ENCODE results near the gene LRP5.
"Not testable (repeated sequence)": the region's sequence is repeated elsewhere in the genome, so short reads cannot be mapped to it uniquely, and the experiment has no call there.

LRP5 gene

GRCh38 chr11:68446046-68446725, 133.8 kb downstream of the LRP5 start:
- no peak for DNase-seq

GRCh38 chr11:68447015-68447801, 134.8 kb downstream of the LRP5 start:
- peak; percentile 42 for DNase-seq

GRCh38 chr11:68447914-68448313, 135.5 kb downstream of the LRP5 start:
- DNase-seq, result not testable (repeated sequence)

GRCh38 chr11:68448604-68449011, 136.2 kb downstream of the LRP5 start:
- no peak for DNase-seq

GRCh38 chr11:68449951-68450350, 137.6 kb downstream of the LRP5 start:
- DNase-seq, result no peak

- DNase-seq, result no peak
Observed at GRCh38 chr11:68450711-68451110, 138.3 kb downstream of the LRP5 start.

GRCh38 chr11:68454767-68455166, 142.4 kb downstream of the LRP5 start:
- no peak for DNase-seq

- no peak for DNase-seq
Observed at GRCh38 chr11:68455485-68455884, 143.1 kb downstream of the LRP5 start.

- no peak for DNase-seq
Observed at GRCh38 chr11:68457216-68457897, 145.0 kb downstream of the LRP5 start.

- no peak for DNase-seq
Observed at GRCh38 chr11:68457898-68458249, 145.5 kb downstream of the LRP5 start.

- not testable (repeated sequence) for DNase-seq
Observed at GRCh38 chr11:68458340-68458739, 145.9 kb downstream of the LRP5 start.

- DNase-seq, result peak; percentile 100
Observed at GRCh38 chr11:68459886-68460740, 147.7 kb downstream of the LRP5 start.

- DNase-seq, result no peak
Observed at GRCh38 chr11:68460741-68461574, 148.6 kb downstream of the LRP5 start, which contains the start of gene PPP6R3. Gene PPP6R3, plus strand, starts transcription at chr11:68460752. Its CDS starts 76,913 bp downstream, at chr11:68537665.

GRCh38 chr11:68461575-68461917, 149.2 kb downstream of the LRP5 start:
- DNase-seq, result no peak

- no peak for DNase-seq
Observed at GRCh38 chr11:68463714-68464113, 151.3 kb downstream of the LRP5 start.

GRCh38 chr11:68467201-68467834, 154.9 kb downstream of the LRP5 start:
- DNase-seq, result no peak

GRCh38 chr11:68468217-68468828, 155.9 kb downstream of the LRP5 start:
- no peak for DNase-seq

GRCh38 chr11:68469122-68469521, 156.7 kb downstream of the LRP5 start:
- no peak for DNase-seq

- no peak for DNase-seq
Observed at GRCh38 chr11:68469642-68470041, 157.3 kb downstream of the LRP5 start.

GRCh38 chr11:68470304-68470811, 158.0 kb downstream of the LRP5 start:
- no peak for DNase-seq
